ENCODE results near the gene NRP2.

NRP2 gene

DNA sequence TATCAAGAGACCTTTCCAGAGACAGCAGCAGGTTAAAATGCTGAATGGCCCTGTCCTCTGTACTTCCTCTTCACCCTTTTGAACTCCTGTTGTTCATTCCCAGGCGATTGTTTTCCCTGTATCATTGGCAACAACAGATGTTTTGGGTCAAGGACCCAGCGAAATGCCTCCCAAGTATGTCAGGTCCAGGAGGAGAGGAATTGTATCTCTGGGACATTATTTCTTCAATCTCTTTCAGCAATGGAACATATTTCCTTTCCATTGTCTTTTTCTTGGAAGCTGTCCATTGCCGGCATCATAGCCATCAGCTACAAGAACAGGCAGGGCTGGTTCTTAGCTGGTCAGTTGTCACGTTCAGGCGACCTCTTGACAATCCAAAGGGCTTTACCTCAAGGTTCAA is 76.2 kb downstream of the NRP2 start:
- DNase-seq: no peak

DNA sequence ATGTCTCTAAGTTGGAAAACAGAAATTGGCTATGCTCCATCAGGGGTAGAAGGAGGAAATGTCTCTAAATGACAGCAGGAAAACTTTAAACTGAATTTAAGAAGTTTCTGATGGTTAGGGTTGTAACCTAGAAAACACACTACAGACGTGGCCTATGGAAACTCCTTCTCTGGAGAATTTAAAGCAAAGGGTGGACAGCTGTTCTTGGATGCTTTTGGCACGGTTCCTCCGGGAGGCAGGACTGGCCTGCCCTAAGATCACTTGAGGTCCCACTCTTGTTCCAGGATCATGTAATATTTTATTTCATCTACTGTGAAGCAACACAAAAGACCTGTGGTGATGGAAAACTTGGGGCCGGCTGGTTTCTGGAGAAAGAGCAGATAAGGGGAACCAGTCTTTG is 77.0 kb downstream of the NRP2 start:
- no peak for DNase-seq

GRCh38 chr2:205759732-205760131 is 77.4 kb downstream of the NRP2 start:
- DNase-seq: no peak

DNA sequence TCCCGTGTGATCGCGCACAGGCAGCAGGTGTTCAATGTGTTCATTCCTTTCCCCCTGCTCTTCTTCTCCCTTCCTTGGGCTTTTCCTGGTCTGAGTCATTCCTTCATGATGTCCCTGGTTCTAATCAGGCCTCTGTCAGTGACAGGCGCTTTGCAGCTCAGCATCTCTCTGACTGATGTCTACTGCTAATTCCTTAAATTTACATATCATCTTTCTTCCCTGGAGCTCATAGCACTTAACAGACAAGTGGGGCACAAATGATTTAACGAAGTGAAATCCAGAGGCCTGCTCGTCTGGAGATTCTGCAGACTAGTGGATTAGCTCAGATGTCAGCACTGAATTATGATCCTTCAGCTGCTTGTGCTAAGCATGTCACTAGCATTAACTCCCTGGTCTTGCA is 77.9 kb downstream of the NRP2 start:
- no peak for DNase-seq

DNA sequence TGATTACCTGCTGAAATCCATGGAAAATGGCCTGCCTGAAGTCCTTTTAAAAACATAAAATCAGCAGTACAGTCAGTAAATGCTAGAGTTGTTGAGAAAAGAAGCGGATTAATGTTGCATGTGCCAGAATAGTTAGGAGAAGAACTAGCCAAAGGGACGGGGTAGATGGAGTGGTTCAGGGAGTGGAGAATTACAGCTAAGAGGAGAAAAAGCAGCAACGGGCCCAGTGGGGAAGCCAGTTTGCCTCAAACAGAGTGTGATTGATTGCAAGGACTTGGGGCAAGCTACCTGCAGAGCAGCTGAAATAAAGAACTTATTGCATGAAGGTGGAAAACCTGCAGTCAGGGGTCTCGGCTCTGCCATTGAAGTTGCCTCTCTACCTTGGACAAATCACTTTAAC is 79.1 kb downstream of the NRP2 start:
- DNase-seq: no peak

DNA sequence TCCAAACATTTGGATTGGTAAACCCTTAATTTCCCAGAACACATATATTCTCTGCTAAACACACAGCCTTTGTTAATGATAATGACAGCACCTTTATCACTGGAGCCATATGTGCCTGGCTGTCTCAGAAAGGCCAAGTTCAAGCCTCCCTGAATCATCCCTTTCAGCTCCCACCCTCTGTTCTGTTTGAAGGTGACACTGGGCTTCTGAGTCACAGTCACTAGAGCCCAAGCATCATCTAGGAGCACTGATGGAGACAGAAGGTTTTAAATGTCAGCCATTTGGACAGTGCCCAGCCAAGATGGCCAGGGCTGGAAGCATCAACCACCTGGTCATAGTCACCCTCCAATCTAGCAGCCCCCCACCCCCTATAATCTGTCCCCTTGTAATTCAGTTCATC is 80.6 kb downstream of the NRP2 start:
- DNase-seq: no peak

DNA sequence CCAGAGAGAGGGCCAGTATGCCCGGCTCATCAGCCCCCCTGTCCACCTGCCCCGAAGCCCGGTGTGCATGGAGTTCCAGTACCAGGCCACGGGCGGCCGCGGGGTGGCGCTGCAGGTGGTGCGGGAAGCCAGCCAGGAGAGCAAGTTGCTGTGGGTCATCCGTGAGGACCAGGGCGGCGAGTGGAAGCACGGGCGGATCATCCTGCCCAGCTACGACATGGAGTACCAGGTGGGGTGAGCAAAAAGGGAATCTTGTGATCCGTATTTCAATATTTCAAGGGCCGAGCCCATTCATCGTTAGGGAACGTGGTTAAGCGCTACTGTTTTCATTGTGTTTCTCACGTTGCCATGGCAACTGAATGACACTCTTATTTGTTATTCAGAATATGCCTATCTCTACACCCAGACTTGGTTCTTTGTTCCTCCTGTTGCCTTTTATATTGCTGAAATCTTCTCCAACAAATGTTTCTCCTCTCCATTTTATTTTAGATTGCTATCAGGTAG is 81.5 kb downstream of the NRP2 start:
- no peak for DNase-seq

DNA sequence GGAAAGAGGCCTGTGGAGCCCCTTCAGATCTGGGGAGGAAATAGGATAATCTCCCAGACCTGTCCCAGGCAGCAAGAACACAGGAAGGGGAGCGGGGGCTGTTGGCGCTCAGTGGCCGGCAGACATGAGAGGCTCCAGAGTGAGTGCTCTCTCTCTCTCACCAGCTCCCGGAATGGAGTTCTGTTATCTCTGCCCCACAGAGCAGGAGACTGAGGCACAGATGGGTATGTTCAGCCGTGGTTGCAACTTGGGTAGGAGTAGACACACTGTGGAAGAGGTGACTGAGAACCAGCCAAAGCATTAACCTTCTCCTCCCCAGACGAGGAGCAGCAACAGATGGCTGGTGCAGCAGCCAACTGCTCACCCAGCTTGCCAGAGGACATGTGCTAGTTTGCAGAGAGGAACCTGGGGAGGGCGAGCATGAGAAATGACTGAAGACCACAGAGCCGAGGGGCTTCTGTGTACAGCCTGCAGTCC is 82.0 kb downstream of the NRP2 start:
- DNase-seq: no peak

DNA sequence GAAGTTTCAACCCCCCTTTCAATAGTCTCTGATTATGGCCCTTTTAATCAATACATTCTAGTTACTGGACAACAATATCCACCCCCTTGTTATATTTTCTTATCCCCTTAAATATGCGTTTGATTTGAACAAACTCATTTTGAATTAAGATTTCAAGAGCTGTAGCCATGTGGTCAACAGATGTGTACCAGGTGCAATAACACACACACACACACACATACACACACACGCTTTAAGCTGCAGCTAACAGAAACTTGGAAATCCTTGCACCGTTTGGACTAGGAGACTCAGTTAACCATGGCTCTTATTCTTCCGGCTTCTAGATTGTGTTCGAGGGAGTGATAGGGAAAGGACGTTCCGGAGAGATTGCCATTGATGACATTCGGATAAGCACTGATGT is 82.8 kb downstream of the NRP2 start:
- DNase-seq: no peak

GRCh38 chr2:205766779-205767359 is 84.6 kb downstream of the NRP2 start:
- no peak for DNase-seq

DNA sequence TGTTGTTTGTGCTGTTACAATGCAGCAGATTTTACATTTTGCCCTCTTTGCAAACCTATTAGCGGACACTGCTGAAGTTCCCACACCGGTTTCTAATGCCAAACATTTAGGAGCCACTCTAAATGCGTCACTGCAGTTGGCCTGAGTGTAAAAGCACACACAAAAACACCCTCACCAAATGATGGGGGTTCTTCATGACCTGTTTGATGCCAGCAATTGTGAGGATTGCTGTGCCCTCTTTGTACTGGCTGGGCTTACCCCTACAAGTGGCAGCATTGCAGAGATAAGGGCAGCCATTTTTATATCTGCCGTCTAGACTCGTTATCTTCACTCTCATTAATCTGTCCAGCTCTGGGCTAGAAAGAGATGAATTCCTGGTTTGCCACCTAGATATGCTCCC is 85.3 kb downstream of the NRP2 start:
- no peak for DNase-seq

DNA sequence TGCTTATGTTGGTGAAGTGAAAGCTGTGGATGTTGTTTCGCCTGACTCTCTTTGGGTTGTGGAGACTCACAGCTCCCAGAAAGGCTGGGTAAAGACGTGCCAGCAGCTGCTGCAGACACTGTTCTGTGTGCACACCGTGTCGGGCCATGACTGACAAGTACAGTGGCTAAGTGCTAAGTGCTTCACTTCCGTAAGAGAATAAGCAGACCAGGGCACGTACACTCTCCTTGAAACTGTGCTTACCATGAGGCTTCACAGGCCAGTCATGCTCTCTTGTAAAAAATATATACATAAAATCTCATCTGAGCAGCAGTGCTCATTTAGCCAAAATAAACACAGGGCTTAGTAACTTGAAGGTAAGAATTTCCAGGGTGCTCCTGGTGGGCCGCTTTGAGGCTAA is 86.0 kb downstream of the NRP2 start:
- DNase-seq: no peak

DNA sequence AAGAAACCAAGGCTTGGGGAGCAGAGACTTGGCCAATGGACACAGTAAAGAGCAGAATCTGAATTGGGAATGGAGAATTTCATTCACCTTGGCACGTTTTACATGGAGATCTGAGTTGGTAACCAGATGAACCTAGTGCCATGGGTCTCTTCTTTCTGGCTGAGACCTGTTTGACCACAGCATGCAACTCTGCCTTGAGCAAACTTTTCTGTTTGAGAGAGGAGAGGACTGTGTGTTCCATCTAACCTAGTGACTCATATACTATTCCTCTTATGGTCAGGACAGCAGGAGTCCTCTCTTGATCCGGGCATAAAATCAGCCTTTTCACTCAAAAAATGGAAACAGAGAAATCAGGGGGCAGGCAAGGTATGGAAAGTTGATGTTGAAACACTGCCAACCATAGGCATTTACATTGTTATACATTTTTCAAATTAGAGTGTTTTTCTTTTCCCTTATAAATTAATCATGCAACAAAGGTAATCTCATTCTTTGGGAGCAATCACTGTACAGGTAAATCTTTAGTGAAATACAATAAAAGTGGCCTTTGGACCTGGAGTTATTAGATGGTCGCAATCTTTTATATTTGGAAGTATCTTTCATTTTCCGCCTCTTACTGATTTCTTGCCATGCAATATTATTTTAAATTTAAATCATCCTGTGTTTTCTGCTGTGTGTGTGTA is 86.7 kb downstream of the NRP2 start:
- DNase-seq: no peak

DNA sequence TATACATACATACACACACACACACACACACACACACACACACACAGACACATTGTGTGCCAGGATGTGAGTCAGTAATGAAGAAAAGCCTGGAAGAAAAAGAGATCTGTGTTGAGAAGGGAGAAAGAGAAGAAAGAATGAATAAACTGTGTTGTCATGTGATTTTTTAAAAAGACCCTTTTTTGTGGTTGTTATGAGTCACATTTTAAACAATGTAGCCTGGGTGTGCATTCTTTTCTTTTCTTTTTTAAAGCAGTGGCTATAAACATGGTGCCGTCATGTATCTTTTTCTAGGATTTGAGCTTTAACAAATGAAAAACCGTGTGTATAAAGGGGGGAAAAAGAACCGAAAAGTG is 87.2 kb downstream of the NRP2 start:
- no peak for DNase-seq

DNA sequence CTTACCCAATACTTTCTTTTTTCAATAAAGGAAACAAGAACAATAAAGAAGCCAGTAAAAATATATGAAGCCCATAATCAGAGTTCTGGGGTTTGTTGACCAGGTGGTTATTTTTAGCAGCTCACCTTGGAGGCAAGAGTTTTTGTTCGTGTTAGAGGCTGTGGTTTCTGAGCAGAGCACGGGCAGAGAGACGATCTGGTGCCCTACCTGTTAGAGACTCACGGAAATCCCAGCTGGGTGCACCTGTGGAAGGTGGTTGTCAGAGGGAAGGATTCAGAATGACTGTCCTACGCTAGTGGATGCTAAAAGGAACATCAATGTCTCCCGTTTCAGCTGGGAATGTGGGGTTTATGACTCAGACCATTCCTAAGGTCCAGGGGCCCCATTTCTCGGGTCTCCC is 87.6 kb downstream of the NRP2 start:
- no peak for DNase-seq

GRCh38 chr2:205770577-205770976 is 88.3 kb downstream of the NRP2 start:
- no peak for DNase-seq

- DNase-seq: no peak
Measured at GRCh38 chr2:205771031-205771430, 88.7 kb downstream of the NRP2 start.

DNA sequence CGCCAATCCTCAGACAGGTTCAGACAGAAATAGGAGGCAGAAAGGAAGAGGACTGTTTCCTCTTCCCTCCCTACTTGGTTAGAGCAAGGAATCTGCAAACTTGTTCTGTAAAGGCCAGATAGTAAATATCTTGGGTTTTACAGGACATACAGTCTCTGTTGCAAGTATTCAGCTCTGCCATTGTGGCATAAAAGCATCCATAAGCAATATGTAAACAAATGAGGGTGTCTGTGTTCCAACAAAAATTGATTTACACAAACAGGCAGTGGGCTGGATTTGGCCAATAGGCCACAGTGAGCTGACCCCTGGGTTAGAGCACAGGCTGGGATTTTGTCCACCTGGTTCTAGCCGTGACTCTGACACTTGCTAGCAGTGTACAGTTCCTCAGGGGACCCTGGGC is 89.4 kb downstream of the NRP2 start:
- no peak for DNase-seq

DNA sequence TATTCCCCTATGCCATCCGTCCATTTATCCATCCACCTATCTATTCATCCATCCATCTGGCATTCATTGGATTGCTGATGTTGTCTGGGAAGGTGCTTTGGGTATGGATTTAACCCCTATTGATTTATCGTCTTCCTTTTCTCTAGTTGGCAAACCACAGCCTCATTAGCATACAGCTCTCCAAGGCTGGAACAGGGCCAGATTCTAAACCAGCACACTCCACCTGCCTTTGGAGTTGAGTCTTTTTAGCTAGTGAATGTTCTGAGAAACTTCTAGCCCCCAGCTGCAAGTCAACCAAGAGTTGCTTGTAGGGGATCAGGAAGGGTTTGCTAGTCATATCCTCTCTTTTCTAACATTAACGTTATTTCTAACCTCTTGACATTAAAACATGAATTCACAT is 90.7 kb downstream of the NRP2 start:
- DNase-seq: no peak

GRCh38 chr2:205773989-205774388 is 91.7 kb downstream of the NRP2 start:
- DNase-seq: no peak

GRCh38 chr2:205775097-205775877 is 93.0 kb downstream of the NRP2 start:
- no peak for DNase-seq

- no peak for DNase-seq
Measured at GRCh38 chr2:205776139-205776538, 93.8 kb downstream of the NRP2 start.

GRCh38 chr2:205776720-205777119 is 94.4 kb downstream of the NRP2 start:
- DNase-seq: no peak

DNA sequence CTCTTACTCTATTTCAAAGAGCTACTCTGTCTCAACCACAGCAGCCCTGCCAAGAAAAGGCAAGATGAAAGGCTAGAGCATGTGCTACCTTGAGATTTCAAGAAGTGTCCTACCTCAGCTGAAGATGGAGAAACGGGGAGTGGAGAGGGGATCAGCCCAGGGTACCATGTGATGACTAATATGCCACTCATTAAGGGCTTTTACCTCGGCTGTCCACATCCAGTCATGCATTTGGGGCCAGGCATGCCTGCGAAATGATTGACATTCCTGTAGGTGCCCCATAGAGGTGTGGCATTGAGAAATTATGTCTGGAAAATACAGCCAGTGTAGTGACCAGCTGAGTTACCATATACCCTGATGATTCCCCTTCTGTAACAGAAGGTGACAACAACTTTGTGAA is 96.1 kb downstream of the NRP2 start:
- DNase-seq: no peak

All from GF-D8 (cell line).